ENCODE measurements around the gene MMP25.
"Not testable (repeated sequence)": the region's sequence is repeated elsewhere in the genome, so short reads cannot be mapped to it uniquely, and the experiment has no call there.

Gene MMP25

DNA sequence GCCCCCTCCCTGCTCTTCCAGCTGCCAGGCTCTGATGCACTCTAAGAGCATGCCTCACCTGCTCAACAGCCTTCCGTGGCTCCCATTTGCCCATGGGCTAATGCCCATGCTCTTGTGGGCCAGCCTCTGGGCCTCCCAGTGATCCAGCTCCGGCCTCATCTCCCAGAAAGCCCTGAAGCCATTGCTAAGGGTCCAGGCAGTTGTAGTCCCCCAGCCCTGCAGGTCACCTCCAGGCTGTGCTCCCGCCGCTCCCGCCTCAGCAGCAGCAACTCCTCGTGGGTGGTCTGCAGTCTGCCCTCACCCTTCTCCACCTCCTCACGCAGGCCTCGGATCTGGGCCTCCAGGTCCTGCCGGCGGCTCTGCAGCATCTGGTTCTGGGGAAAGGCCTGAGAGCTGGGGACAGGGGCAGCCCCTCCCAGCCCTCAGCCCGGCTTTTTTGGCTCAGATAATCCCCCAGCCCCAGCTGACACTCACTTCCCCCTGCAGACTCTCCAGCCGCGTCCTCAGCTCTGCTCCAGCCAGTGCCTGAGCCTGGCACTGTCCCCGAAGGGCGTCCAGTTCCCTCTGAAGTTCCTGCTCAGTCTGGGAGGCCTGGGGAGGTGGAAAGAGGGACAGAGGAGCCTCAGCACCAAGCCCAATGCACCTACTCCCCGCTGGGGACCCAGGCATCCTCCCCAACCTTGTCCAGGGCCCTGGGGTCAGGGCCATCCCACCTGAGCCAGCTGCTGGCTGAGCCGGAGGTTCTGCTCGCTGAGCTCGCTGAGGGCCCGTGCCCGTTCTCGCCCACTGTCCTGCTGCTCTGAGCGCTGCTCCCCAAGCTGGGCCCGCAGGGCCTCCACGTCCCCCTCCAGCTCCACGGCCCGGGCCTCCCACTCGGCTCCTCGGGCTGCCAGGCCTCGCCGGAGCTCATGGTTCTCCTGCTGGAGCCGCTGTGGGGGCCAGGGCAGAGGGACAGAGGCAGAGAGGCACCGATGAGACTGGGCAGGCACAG lies 15.8 kb upstream of the MMP25 start:
- DNase-seq, result no peak

DNA sequence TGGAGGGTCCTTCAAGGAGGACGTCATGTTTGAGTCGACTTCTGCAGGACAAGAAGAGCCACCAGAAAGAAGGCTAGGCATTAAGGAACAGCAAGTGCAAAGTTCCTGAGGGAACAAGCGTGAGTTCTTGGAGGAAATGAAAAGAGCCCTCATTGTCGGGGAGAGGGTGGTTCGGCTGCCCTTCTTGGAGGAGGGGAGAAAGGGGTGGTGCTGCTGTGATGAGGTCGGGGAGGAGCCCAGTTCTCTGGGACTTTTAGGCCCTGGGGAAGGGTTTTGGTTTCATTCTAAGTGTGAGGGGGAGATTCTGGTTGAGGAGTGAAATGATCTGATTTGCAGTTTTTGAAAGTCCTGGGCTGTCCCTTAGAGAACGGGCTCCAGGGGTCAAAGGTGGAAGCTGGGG lies 13.7 kb upstream of the MMP25 start:
- DNase-seq, result no peak

DNA sequence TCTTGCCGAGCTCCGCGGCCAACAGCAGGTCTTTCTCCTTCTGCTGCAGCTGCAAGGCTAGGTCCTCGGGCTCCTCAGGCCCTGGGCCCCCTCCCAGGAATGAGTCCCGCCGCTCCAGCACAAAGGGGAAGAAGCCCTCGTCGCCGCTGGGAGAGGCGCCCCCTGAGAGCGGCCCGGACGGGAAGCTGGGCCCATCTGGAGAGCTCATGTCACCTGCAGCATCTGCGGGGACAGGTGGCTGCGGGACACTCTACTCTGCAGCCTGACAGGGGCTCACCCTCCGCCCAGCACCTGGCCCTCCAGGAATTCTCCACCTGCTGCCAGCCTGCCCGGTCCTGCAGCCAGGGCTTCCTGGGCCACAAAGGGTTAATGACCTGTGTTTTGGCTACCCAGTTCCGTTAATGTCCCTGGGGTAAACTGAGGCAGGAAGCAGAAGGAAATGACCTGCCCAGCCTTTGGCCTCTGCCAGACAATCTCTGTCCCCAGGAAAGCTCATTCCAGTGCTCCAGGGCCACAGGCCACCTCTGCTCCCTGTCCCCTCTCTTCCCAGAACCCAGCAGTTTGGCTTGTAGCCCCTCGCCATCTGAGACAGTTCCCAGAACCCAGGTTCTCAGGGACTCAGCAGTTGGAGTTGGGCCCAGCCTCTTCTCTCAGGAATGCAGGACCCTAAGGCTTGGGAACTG lies 10.9 kb upstream of the MMP25 start:
- no peak for DNase-seq

DNA sequence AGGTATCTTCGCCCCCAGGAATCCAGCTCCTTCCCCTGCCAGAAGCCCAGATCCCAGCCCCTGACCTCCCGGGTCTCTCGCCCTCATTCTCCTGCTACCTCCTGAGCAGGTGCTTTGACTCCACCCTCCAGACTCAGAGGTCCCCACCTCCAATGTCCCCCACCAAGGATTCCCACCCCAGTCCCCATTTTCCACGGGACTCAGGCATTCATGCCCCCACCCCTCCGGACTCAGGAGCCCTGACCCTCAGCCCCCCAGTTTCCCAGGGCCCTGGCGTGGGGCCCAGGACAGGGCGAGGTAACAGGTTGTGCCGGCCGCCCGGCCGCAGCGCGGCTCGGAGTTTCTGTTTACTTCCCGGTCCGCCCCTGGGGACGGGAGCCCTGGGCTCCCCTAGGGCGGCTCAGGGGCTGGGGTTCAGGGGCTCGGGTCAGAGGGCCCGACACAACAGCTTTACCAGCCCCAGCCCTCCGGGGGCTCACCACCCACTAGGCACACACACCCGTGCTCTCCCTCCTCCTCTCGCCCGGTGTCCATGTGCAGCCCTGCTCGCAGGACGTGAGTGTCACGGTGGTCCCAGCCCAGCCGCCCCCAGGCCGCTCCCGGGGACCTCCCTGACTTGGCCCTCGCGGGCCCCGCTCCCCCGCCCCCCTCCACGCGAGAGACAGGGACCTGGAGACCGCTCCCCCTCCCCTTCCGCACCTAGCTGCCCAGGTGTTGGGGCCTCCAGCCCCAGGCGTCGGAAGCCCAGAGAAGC lies 10.2 kb upstream of the MMP25 start:
- no peak for DNase-seq

DNA sequence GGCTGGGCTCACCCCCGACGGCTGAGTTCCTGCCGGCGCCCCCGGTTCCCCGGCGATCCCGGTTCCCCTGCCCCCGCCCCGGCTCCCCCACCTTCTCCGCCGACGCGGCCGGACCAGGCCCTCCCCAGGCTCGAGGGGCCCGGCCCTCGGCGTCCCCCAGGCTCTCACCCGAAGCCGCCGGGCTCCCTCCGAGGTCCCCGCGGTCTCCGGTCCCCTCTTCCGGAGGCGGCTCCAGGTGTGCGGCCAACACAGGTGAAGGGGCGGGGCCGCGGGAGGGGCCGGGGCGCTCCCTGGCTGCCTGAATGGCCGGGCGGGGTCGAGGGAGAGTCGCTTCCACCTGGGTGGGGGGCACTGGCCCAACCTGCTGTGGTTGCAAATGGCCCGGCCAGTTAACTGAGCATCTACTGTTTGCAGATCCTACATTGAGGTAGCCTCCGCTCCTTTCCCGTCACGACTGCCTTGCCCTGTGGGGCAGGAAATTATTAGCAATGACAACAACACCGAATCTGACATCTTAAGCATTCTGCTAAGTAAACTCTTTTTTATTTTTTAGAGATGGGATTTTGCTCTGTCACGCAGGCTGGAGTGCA lies 9.5 kb upstream of the MMP25 start, which contains the start of gene BICDL2:
TSS of gene BICDL2 (minus strand) at position 219 of the 590 bp plus-strand sequence. CDS start 1,448 bp downstream, outside the sequence.
- no peak for DNase-seq

DNA sequence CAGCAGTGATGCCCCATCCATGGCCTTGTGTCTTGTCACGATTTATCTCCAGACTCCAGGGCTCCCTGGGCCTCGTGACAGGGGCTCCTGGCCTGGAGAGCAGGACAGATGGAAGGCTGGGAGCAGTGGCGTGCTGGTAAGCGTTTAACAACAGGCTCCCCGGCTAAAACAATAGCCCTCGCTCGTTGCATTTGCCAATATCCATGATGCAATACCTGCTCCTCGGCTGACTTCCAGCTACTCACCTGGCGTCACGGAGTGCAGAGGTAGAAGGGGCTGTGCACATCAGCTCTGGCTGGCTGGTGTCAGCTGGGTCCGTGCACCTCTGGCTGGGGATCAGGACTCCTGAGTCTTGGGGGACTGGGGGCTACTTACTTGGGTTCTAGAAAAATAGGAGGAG lies 8.1 kb upstream of the MMP25 start:
- no peak for DNase-seq

DNA sequence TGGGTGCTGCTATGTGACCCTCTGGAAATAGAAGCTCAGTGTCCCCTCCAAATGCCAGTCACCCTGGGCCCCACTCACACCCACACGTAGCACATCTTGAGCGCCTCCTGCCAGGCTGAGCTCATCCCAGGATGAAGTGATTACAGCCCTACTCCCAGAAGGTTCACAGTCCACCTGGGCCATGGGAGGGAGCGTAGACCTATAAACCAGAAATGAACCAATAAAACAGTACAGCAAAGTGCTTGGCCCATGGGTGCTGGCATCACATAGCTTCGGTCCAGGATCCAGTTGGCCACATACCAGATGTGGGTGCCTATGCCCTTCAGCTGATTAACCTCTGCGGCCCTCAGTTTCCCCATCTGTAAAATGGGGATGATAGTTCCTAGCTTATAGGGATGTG lies 7.5 kb upstream of the MMP25 start:
- DNase-seq, result no peak

DNA sequence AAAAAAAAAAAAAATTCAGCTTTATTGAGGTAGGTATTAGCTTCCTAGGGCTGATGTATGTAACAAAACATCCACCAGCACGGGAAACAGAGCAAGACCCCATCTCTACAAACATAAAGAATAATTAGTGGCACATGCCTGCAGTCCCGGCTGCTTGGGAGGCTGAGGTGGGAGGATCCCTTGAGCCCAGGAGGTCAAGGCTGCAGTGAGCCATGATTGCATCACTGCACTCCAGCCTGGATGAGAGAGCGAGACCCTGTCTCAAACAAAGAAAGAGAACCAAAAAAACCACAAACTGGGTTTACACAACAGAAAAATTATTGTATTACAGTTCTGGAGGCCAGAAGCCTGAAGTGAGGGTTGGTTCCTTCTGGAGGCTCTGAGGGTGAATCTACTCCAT lies 4.0 kb upstream of the MMP25 start:
- no peak for DNase-seq

DNA sequence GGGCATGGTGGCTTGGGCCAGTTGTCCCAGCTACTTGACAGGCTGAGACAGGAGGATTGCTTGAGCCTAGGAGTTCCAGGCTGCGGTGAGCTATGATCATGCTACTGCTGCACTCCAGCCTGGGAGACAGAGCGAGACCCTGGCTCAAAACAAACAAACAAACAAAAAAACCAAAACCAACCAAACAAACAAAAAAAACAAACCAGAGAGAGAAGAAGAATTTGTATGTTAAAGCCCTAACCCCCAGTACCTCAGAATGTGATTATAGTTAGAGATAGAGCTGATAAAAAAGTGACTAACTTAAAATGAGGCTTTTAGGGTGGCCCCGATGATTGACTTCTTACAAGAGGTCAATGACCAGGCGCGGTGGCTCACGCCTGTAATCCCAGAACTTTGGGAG lies 1.7 kb upstream of the MMP25 start:
- no peak for DNase-seq

DNA sequence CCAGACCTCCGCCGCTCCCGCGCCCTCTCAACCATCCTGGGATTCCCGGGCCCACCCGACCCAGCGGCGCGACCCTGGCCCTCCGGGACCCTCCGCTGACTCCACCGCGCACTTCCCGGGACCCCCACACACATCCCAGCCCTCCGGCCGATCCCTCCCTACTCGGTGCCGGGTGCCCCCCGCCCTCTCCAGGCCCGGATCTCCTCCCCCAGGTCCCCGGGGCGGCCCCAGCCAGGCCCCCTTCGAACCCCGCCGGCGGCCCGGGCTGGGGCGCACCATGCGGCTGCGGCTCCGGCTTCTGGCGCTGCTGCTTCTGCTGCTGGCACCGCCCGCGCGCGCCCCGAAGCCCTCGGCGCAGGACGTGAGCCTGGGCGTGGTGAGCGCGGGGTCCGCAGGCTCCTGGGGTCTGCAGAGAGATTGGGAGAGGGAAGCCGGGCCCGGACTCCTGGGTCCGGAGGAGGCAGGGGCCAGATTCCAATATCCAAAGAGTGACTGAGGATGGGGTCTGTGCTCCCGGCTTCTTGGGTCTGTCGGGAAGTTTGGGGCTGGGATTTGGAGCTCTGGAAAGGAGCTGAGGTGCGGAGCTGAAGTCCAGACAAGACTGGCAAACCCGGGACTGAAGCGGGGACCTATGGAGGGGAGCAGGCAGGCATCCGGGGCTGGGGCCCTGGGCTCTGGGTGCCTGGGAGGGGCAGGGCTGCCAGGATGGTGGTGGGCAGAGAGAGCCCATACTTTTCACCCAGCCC lies 453 bp downstream of the MMP25 start:
- peak in 1 of 2 experiments; percentile 46 for DNase-seq

DNA sequence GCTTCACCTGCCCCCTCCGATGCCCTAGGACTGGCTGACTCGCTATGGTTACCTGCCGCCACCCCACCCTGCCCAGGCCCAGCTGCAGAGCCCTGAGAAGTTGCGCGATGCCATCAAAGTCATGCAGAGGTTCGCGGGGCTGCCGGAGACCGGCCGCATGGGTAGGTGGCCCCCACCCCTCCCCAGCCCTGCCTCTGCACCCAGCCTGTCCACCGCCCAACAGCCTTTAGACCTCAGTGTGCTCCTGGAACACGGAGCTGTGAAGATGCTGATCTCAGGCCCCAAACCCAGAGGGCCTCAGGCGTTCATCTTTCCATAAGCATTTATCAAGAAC lies 993 bp downstream of the MMP25 start:
- no peak for DNase-seq

DNA sequence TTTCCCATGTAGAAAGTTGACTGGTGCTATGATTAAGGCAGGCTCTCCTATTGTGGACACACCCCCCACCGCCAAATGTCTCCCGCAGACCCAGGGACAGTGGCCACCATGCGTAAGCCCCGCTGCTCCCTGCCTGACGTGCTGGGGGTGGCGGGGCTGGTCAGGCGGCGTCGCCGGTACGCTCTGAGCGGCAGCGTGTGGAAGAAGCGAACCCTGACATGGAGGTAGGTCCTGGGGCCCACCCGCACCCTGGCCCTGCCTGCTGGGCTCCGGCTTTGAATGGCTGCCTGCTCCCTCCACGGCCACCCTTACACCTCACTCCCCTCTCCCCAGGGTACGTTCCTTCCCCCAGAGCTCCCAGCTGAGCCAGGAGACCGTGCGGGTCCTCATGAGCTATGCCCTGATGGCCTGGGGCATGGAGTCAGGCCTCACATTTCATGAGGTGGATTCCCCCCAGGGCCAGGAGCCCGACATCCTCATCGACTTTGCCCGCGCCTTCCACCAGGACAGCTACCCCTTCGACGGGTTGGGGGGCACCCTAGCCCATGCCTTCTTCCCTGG lies 3.6 kb downstream of the MMP25 start:
- no peak for DNase-seq

DNA sequence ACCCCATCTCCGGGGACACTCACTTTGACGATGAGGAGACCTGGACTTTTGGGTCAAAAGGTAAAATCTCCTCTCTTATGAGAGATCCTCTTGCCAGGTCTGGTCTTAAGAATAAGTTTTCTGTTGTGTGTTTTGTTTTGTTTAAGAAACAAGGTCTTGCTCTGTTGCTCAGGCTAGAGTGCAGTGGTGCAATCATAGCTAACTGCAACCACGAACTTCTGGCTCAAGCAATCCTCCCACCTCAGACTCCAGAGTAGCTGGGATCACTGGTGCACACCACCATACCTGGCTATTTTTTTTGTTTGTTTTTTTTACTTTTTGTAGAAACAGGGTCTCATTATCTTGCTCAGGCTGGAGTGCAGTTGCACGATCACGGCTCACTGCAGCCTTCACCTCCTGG lies 4.1 kb downstream of the MMP25 start:
- DNase-seq, result no peak

DNA sequence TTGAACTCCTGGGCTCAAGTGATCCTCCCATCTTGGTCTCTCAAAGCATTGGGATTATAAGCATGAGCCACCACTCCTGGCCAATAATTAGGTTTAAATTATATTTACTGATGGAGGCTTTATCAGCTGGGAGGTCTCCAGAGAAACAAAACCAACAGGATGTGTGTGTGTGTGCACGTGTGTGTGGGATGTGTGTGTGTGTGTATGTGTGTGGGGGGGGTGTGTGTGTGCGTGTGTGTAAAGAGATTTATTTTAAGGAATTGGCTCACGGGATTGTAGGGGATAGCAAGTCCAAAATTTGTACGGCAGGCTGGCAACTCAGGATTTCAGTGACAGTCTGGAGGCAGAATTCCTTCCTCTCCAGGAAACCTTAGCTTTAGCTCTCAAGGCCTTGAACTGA lies 4.6 kb downstream of the MMP25 start:
- no peak for DNase-seq

DNA sequence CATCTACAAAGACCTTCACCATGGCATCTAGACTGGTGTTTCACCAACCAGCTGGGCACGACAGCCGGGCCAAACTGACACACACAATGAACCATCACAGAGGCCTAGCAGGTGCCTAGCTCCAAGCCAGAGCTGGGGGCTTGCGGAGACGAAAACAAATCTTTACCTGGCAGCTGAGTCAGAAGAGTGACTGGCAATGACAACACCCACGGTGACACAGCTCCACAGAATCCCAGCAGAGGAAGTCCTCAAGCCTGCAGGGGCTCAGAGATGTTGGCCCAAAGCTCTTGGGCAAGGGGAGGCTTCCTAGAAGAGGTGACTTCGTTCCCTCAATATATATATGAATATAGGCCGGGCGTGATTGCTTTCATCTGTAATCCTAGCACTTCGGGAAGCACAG lies 5.1 kb downstream of the MMP25 start:
- DNase-seq, result peak in 1 of 2 experiments; percentile 43

DNA sequence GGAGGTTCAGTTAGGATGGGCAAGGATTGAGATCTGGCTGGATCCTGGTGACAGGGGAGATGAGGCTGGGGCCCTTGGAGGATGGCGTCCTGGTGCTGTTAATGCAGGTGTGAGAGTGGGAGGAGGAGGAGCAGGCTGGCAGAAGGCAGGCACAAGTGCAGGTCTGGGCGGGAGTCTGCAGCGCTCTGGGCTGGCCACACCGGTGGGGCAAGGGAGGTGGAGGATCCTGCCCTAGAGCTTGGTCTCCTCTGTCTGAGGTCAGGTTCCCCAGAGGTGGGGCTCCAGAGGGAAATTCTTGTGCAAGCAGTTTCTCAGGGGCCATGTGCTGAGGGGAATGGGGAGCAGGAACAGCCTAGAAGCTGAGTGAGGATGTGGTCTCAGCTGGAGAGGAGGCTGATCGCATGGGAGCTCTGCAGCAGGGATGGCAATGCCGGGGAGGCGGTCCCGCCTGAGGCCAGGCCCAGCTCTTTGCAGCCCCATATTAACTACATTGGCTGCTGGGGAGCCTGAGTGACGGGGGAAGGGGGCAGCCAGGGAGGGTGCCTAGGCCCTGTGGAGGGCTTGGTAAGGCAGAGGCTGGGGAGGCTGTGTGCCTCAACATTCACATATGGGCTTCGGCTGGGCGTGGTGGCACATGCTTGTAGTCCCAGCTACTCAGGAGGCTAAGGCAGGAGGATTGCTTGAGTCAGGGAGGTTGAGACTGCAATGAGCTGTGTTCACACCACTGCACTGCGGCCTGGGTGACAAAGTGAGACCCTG lies 6.4 kb downstream of the MMP25 start:
- DNase-seq, result peak in 1 of 2 experiments; percentile 62

DNA sequence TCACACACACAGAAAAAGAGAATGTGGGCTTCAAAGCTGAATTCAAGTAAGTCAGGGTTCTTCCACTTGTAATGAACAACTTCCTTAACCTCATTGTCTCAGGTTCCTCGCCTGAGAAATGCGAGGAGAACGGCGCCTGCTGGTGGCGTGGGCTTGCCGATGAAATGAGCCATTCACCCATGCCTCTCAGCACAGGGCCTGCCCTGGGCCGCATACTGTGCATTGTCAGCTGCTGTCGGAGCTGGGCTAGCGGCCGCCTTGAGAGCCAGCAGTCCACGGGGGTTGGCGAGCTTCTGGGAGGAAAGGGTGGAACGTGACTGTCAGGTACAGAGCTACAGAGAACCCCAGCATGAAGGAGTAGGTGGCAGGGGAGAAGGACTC lies 7.0 kb downstream of the MMP25 start:
- peak in 1 of 2 experiments; percentile 55 for DNase-seq

DNA sequence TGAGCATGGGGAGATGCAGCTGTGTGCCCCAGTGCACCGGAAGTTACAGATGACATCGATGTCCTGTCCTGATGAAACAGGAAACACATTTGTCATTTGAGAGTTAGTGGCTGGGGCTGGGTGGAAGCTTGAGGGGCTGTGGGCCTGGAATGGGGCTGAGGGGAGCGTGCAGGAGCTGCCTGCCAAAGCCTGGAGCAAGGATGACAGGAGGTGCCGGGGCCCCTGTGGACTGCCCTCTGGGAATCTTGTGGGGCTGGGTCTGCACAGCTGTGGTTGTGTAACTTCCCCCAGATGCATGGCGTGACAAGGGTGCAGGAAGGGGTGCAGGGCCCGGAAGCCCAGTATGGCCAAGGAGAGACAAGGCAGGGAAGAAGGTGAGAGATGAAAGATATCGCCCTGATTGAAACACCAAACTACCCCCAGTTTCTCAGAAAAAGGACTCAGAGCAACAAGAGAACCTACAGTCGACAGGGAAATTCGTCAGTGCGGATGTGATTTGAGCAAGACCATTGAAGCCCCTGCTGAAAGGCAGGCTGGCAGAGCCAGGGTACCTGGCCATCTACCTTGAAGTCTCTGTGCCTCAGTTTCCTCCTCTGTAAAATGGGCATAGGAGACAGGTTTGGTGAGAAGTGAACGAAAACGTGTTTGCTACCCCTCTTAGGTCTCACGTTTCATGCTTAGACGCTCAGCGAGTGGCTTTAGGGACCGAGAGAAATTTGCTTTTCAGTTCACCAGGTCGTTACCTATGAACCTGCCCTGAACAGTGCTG lies 8.8 kb downstream of the MMP25 start:
- no peak for DNase-seq

DNA sequence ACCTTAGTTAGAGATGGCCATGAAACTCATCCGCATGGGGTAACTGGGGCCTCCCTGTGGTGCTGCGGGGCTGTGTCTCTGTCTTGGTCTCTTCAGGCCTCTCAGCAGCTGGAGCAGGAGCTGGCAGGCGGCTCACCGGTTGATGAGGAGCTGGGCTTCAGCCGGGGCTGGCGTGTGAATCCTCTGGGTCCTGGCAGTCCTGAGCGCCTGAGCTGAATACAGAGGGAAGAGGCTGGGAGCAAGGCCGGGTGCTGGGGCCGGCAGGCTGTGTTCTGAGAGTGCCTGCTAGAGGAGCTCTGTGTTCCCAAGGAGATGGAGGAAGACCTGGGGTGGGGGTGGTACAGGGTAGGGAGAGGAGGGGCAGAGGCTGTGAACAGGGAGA lies 9.4 kb downstream of the MMP25 start:
- not testable (repeated sequence) for DNase-seq
